HG03103 (cell line): ENCODE data around the gene SORCS2.

ENCODE experiments used
- ATAC-seq: cut with Tn5 transposase; IDR thresholded peaks from one replicate; pipeline ENCODE4 v1.9.1; 2021; ENCODE audit warnings: low read depth; ENCODE audit not compliant: unreplicated experiment

The SORCS2 gene

GRCh38 chr4:7530082-7530481 is 337.7 kb downstream of the SORCS2 start:
- no peak for ATAC-seq

- ATAC-seq: no peak
Measured at GRCh38 chr4:7530932-7531639, 338.7 kb downstream of the SORCS2 start.

GRCh38 chr4:7531640-7531994 is 339.3 kb downstream of the SORCS2 start:
- ATAC-seq: no peak

- no peak for ATAC-seq
Measured at GRCh38 chr4:7532043-7532442, 339.7 kb downstream of the SORCS2 start.

GRCh38 chr4:7533267-7533666 is 340.9 kb downstream of the SORCS2 start:
- no peak for ATAC-seq

- no peak for ATAC-seq
Measured at GRCh38 chr4:7535094-7535493, 342.8 kb downstream of the SORCS2 start.

- ATAC-seq: no peak
Measured at GRCh38 chr4:7535619-7536018, 343.3 kb downstream of the SORCS2 start.

- no peak for ATAC-seq
Measured at GRCh38 chr4:7536876-7537275, 344.5 kb downstream of the SORCS2 start.

GRCh38 chr4:7537853-7538400 is 345.6 kb downstream of the SORCS2 start:
- ATAC-seq: no peak

GRCh38 chr4:7538518-7538917 is 346.2 kb downstream of the SORCS2 start:
- no peak for ATAC-seq

GRCh38 chr4:7539186-7539585 is 346.8 kb downstream of the SORCS2 start:
- ATAC-seq: no peak

GRCh38 chr4:7539659-7540058 is 347.3 kb downstream of the SORCS2 start:
- no peak for ATAC-seq

GRCh38 chr4:7540206-7540605 is 347.9 kb downstream of the SORCS2 start:
- ATAC-seq: no peak

GRCh38 chr4:7540654-7541413 is 348.5 kb downstream of the SORCS2 start:
- ATAC-seq: no peak

GRCh38 chr4:7541414-7541810 is 349.1 kb downstream of the SORCS2 start:
- no peak for ATAC-seq

- no peak for ATAC-seq
Measured at GRCh38 chr4:7542781-7543180, 350.4 kb downstream of the SORCS2 start.

GRCh38 chr4:7546152-7546808 is 353.9 kb downstream of the SORCS2 start:
- ATAC-seq: no peak

- no peak for ATAC-seq
Measured at GRCh38 chr4:7546809-7547367, 354.6 kb downstream of the SORCS2 start.

GRCh38 chr4:7547368-7548040 is 355.2 kb downstream of the SORCS2 start:
- ATAC-seq: no peak

GRCh38 chr4:7549866-7550265 is 357.5 kb downstream of the SORCS2 start:
- ATAC-seq: no peak

GRCh38 chr4:7552466-7552865 is 360.1 kb downstream of the SORCS2 start:
- no peak for ATAC-seq
